ENCODE results near the gene CNST.

The CNST gene

GRCh38 chr1:246537441-246537840, 28.8 kb upstream of the CNST start:
- TF ChIP-seq CTCF (IDR thresholded peaks at IDR 0.05; ENCODE audit: low read depth, low read length, missing control alignments), result no peak
- DNase-seq (ENCODE audit: extremely low read depth, low read depth), result no peak
- H3K4me3 ChIP-seq (replicated peaks; ENCODE audit: low read depth, low read length), result no peak overlapping the region

- no peak for DNase-seq (ENCODE audit: extremely low read depth, low read depth)
- TF ChIP-seq CTCF (IDR thresholded peaks at IDR 0.05; ENCODE audit: low read depth, low read length, missing control alignments), result no peak
- H3K4me3 ChIP-seq (replicated peaks; ENCODE audit: low read depth, low read length), result no peak overlapping the region
Observed at GRCh38 chr1:246537887-246538286, 28.4 kb upstream of the CNST start.

GRCh38 chr1:246540738-246541491, 25.3 kb upstream of the CNST start:
- no peak for TF ChIP-seq CTCF (IDR thresholded peaks at IDR 0.05; ENCODE audit: low read depth, low read length, missing control alignments)
- no peak for DNase-seq (ENCODE audit: extremely low read depth, low read depth)
- no peak overlapping the region for H3K4me3 ChIP-seq (replicated peaks; ENCODE audit: low read depth, low read length)

GRCh38 chr1:246544001-246544400, 22.3 kb upstream of the CNST start:
- no peak overlapping the region for H3K4me3 ChIP-seq (replicated peaks; ENCODE audit: low read depth, low read length)
- DNase-seq (ENCODE audit: extremely low read depth, low read depth), result no peak
- no peak for TF ChIP-seq CTCF (IDR thresholded peaks at IDR 0.05; ENCODE audit: low read depth, low read length, missing control alignments)

GRCh38 chr1:246549665-246550064, 16.6 kb upstream of the CNST start:
- no peak for DNase-seq (ENCODE audit: extremely low read depth, low read depth)
- no peak overlapping the region for H3K4me3 ChIP-seq (replicated peaks; ENCODE audit: low read depth, low read length)
- TF ChIP-seq CTCF (IDR thresholded peaks at IDR 0.05; ENCODE audit: low read depth, low read length, missing control alignments), result no peak

- TF ChIP-seq CTCF (IDR thresholded peaks at IDR 0.05; ENCODE audit: low read depth, low read length, missing control alignments), result no peak
- H3K4me3 ChIP-seq (replicated peaks; ENCODE audit: low read depth, low read length), result no peak overlapping the region
- no peak for DNase-seq (ENCODE audit: extremely low read depth, low read depth)
Observed at GRCh38 chr1:246550402-246550801, 15.9 kb upstream of the CNST start.

GRCh38 chr1:246552110-246552509, 14.1 kb upstream of the CNST start:
- no peak for TF ChIP-seq CTCF (IDR thresholded peaks at IDR 0.05; ENCODE audit: low read depth, low read length, missing control alignments)
- H3K4me3 ChIP-seq (replicated peaks; ENCODE audit: low read depth, low read length), result no peak overlapping the region
- DNase-seq (ENCODE audit: extremely low read depth, low read depth), result no peak
